Dedifferentiated amniotic fluid mesenchymal stem cell (primary cell): ENCODE data around the gene ALDOA.
"Not testable (repeated sequence)": the region's sequence is repeated elsewhere in the genome, so short reads cannot be mapped to it uniquely, and the experiment has no call there.

Experiments used
- DNase-seq: peaks from one replicate; pipeline ENCODE4 v3.0.0-alpha.2; 2016; ENCODE audit errors: extremely low spot score

ALDOA gene

GRCh38 chr16:30065102-30065942 lies at the start of gene ALDOA:
Gene ALDOA, plus strand, starts transcription at chr16:30065760. Its CDS starts 1,138 bp downstream, at chr16:30066898.
- DNase-seq = peak; percentile 97

GRCh38 chr16:30016555-30017276 lies 48.8 kb upstream of the ALDOA start:
- no peak for DNase-seq

- DNase-seq = no peak
Measured at GRCh38 chr16:30017277-30017656, 48.3 kb upstream of the ALDOA start.

- DNase-seq = not testable (repeated sequence)
Measured at GRCh38 chr16:30017937-30018336, 47.6 kb upstream of the ALDOA start.

- DNase-seq = no peak
Measured at GRCh38 chr16:30018731-30019158, 46.8 kb upstream of the ALDOA start.

GRCh38 chr16:30022887-30023286 lies 42.7 kb upstream of the ALDOA start, which contains the start of gene C16orf92:
Gene C16orf92, plus strand, starts transcription at chr16:30023198. Its CDS starts 143 bp downstream, at chr16:30023341.
- DNase-seq = no peak

- no peak for DNase-seq
Measured at GRCh38 chr16:30023586-30023985, 42.0 kb upstream of the ALDOA start.

GRCh38 chr16:30024451-30024850 lies 41.1 kb upstream of the ALDOA start:
- DNase-seq = no peak

GRCh38 chr16:30025156-30025555 lies 40.4 kb upstream of the ALDOA start:
- no peak for DNase-seq

GRCh38 chr16:30025574-30025973 lies 40.0 kb upstream of the ALDOA start:
- DNase-seq = no peak

- DNase-seq = no peak
Measured at GRCh38 chr16:30026449-30026848, 39.1 kb upstream of the ALDOA start.

- DNase-seq = no peak
Measured at GRCh38 chr16:30027588-30028437, 37.7 kb upstream of the ALDOA start.

GRCh38 chr16:30028438-30029076 lies 37.0 kb upstream of the ALDOA start:
- DNase-seq = no peak

GRCh38 chr16:30030011-30030685 lies 35.4 kb upstream of the ALDOA start:
- no peak for DNase-seq

- DNase-seq = no peak
Measured at GRCh38 chr16:30030841-30031413, 34.6 kb upstream of the ALDOA start, which contains the start of gene TLCD3B. Gene TLCD3B, minus strand, starts transcription at chr16:30031271. Its CDS starts 744 bp downstream, at chr16:30030527.

- DNase-seq = no peak
Measured at GRCh38 chr16:30031477-30031918, 34.1 kb upstream of the ALDOA start.

- peak; percentile 59 for DNase-seq
Measured at GRCh38 chr16:30032083-30032819, 33.3 kb upstream of the ALDOA start.

GRCh38 chr16:30033270-30033669 lies 32.3 kb upstream of the ALDOA start:
- DNase-seq = no peak

GRCh38 chr16:30040221-30040620 lies 25.3 kb upstream of the ALDOA start:
- DNase-seq = no peak

- DNase-seq = not testable (repeated sequence)
Measured at GRCh38 chr16:30040690-30041089, 24.9 kb upstream of the ALDOA start.
